GM18526 (cell line): Measurements from ENCODE around the gene ZNF692.
A peak's percentile ranks its signal among the peaks of the same experiment; 100 is the strongest.

Experiments
- POLR2A ChIP-seq: IDR thresholded peaks from 3 replicates; pipeline ENCODE4 v1.6.1; 2011; ENCODE audit not compliant: insufficient read length; ENCODE audit errors: extremely low read depth

Gene ZNF692, protein sequence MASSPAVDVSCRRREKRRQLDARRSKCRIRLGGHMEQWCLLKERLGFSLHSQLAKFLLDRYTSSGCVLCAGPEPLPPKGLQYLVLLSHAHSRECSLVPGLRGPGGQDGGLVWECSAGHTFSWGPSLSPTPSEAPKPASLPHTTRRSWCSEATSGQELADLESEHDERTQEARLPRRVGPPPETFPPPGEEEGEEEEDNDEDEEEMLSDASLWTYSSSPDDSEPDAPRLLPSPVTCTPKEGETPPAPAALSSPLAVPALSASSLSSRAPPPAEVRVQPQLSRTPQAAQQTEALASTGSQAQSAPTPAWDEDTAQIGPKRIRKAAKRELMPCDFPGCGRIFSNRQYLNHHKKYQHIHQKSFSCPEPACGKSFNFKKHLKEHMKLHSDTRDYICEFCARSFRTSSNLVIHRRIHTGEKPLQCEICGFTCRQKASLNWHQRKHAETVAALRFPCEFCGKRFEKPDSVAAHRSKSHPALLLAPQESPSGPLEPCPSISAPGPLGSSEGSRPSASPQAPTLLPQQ

DNA sequence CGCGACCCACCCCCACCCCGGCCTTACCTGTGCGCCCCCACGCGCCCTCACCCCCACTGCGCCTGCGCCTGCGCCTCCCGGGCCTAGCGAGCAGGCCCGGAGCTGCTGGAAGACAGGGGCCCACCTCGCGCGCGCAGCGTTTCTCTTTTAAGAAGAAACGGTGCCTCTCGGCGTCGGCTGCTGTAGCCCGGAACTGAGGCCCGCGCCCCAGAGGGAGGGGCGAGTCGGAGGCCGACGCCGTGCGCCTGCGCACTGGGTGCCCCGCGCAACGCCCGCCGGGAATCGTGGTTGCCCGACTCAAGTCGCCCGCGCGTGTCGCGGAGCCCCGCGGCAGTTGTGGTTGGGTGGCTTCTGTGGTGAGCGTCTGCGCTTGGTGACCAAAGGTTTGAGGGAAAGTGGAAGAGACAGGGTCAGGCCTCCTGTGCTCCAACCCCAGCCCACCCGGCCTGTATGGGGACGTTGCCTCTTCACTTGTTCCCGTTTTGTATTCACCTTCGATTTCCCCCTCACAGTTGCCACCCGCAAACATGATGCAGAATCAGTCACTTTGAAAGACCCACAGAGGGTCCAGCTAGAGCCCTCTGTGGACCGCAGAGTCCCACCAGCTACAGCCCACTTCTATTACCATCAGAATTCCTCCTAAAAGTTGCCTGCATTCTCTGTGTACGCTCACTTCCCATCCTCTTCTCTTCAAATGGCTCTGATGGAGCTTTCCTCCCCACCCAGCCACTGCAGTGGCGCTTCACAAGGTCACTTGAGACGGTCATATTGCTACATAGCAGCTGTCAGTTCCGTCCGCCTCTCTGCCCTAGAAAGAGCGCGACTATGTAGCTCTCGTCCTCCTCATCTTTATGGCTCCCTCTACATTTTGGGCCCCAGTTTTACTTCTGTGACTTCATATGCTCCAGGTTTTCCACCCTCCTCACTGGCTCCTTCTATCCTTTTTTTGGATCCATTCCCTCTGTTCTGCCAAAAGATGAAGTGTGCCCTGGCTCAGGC lies at the start of gene ZNF692:
ZNF692 (minus strand) TSS at position 195 of the 999 bp plus-strand sequence. CDS start 776 bp downstream, outside the sequence.
- TF ChIP-seq POLR2A = peak; percentile 93

DNA sequence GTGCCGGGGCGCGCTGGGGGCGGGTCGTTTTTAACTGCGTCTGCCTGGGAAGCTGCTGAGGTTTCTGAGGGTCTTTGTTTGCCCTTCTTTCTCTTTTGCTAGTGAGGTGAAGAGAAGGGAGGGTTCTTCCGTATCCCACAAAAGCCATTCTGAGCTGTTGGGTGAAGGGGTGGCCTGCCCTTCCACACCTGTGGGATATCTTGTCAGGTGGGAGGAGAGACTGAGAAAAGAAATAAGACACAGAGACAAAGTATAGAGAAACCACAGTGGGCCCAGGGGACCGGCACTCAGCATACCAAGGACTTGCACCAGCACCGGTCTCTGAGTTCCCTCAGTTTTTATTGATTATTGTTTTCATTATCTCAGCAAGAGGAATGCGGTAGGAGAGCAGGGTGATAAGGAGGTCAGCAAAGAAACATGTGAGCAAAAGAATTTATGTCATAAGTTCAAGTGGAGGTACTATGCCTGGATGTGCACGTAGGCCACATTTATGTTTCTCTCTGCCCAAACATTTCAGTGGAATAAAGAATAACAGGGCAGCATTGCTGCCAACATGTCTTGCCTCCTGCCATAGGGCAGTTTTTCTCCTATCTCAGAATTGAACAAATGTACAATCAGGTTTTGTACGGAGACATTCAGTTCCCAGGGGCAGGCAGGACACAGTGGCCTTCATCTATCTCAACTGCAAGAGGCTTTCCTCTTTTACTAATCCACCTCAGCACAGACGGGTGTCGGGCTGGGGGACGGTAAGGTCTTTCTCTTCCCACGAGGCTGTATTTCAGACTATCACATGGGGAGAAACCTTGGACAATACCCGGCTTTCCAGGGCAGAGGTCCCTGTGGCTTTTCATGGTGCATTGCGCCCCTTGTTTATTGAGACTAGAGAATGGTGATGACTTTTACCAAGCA lies 48.1 kb upstream of the ZNF692 start:
- no peak for TF ChIP-seq POLR2A

DNA sequence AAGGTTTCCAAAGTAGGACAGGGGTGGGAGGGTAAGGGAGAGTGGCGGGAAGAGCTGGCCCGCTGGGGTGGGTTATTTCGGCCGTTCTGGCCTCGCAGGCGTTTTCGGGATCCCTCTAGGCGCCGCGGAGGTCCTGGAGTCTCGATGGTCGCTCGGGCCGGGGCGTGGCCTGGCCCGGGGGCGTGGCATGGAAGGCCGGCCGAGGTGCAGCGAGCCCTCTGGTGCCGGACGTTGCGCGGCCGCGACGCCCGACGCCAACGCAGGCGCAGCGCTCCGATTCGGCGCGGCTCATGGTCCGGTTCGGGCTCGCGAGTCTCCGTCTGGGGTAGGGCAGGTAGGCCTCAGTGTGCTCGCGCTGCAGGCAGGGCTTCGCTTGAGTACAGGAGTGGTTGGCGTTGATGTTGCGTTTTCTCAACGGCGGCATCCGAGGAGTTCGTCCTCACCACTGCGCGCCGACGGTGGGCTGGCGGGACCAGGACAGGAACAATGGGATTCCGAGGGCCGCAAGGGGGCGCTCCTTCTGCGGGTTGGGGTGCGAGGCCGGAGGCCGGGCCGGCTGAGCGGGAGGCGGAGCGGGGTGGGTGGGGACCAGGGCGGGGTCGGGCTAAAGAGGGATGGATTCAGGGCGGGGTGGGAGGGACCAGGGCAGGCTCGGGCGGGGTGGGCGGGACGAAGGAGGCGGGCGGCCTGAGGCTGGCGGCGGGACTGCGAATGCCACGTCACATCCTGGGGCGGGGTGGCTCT lies 47.3 kb upstream of the ZNF692 start, which contains the start of gene PGBD2:
PGBD2 (plus strand) TSS at position 227 of the 744 bp plus-strand sequence. CDS start 7,628 bp downstream, outside the sequence.
- TF ChIP-seq POLR2A = peak; percentile 93

DNA sequence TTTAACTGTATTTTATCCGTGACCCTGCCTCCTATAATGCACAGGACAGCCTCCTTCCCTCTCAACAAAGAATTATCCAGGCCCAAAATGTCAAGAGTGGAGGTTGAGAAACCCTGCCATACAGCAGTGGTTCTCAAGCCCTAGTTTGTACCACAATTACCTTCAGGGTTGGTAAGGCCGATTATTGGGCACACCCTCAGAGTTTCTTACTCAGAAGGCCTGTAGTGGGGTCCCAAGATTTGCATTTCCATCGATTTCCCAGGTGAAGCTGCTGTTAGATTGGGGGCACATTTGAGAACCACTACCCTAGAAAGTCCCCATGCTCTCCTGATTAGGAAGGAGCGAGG lies 46.8 kb upstream of the ZNF692 start:
- TF ChIP-seq POLR2A = no peak

DNA sequence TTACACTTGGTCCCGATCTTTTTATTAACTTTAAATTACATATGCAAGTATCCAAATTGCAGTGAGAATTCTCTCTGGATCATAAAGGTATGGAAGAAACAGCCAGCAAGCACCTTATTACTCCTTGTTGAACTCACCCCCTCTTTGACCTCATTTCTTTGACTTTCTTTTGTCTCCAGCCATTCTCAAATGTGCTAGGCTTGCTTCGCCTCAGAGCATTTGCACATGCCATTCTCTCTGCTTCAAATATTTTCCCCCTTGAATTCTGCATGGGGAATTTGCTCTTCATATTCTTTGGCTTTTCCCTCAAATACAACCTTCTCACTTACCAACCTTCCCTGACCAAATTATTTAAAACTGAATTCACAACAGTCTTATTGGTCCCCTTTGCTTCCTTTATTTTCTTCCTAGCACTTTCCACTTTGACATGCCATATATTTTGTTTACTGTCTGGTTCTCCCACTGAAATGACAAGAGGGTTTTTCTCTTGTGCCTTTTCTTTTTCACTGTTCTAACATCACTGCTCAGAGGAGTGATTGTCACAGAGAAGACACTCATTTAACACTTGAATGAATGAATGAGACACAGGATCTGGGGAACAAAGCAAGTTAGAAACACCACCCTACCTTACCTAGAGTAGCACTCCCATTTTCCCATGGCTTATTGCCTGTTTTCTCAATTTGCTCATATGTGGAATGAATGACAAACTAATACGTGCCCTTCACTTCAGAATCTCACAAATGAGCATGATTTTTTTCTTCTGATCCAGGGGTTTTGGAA lies 45.7 kb upstream of the ZNF692 start:
- no peak for TF ChIP-seq POLR2A

DNA sequence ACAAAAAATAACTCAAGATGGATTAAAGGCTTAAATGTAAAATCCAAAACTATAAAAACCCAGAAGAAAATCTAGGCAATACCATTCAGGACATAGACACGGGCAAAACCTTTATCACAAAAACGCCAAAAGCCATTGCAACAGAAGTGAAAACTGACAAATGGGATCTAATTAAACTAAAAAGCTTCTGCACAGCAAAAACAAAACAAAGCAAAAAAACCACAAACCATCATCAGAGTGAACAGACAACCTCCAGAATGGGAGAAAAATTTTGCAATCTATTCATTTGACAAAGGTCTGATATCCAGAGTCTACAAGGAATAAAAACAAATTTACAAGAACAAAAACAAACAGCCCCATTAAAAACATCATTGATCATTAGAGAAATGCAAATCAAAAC lies 42.7 kb upstream of the ZNF692 start:
- TF ChIP-seq POLR2A = no peak

DNA sequence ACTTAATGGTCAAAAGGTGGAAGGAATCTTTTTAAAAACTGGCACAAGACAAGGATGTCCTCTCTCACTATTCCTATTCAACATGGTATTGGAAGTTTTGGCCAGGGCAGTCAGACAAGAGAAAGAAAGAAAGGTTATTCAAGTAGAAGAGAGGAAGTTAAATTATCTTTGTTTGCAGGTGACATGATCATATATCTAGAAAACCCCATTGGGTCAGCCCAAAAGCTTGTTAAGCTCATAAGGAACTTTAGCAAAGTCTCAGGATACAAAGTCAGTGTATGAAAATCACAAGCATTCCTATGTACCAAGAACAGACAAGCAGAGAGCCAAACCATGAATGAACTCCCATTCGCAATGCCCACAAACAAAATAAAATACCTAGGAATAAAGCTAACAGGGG lies 41.8 kb upstream of the ZNF692 start:
- no peak for TF ChIP-seq POLR2A

DNA sequence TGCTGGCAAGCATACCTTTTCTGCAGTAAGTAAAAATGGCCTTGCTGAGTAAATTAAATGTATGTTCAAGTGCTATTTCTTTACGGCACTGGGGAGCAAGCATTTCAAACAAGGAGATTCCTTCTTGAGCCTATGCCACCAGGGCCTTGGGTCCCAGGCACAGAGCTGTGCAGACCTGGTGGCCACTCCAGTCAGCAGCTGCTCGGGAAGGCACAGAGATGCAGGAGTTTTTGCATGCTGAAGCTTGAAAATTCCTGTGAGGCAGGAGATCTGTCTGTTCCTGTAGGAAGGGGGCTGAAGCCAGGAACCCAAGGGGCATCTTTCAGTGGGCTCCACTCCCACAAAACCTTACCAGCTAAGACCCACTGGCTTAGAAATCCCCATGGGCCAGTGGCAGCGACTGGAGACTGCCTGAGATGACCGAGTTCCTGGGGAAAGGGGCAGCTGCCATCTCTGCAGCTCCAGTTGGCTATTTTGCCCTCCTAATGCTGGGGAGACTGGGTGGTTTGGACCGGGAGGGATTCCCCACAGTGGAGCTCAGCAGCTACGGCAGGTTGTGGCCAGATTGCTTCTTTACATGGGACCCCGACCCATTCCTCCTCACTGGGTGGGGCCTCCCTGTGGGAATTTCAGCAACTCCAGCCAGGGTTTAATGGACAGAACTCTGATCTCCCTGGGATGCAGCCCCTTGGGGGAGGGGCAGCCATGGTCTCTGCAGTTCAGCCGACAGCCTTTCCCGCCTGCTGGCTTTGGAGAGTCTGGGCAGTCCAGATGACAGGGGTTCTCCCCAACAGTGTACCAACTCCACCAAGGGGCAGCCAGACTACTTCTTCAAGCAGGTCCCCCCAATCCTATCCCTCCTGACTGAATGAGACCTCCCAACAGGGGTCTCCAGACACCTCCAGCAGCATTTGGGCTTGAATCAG lies 38.8 kb upstream of the ZNF692 start:
- TF ChIP-seq POLR2A = no peak

DNA sequence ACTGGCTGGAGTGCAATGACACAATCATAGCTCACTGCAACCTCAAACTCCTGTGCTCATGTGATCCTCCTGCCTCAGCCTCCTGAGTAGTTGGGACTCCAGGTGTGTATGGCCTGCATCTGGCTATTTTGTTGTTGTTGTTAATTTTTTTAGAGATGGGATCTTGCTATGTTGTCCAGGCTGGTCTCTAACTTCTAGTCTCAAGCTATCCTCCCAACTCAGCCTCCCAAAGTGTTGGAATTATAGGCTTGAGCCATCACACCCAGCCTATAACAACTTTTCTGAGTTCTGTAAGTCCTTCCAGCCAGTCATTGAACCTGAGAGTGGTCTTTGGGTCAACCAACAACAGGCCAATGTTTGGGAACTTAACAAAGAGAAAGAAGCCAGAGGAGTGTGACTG lies 36.0 kb upstream of the ZNF692 start:
- no peak for TF ChIP-seq POLR2A

DNA sequence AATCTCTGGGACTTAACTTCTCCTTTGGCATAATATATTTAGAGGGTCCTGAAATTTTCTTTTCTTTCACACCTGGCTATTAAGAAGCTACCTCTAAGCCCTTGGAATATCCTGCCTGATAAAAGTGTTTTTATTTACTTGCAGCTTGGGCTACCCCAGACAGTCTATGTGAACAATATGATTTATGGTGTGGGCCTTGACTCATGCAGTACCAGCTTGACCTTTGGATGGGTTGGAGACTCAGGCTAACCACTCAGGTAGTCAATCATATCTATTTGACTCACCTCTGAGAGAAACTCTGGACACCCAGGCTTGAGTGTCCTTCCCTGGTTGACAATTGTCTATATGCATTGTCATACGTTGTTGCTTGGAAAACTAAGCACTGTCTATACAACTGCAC lies 33.7 kb upstream of the ZNF692 start:
- TF ChIP-seq POLR2A = no peak

DNA sequence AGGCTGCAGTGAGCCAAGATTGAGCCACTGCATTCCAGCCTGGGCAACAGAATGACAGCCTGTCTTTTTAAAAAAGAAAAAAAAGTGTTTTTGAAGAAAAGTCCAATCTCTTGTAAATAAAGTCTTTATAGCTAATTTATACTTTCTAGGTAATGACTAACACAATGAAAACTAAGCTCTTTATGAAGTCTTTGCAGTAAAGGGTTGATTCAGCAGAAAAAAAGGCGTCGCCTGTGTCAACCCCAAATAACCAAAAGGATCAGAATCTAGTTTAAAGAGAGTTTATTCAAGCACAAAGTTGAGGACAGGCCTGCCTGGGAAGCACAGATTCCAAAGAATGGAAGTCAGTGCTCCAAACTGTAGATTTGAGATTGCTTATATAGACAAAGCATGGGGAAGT lies 32.9 kb upstream of the ZNF692 start:
- TF ChIP-seq POLR2A = no peak
